NCI-H1436 treated with DMSO at 0.1 percent for 48 hours (cell line): ENCODE results near the gene LRMDA.
A peak's percentile ranks its signal among the peaks of the same experiment; 100 is the strongest.

Experiments used
- DNase-seq: peaks from one replicate; lab custom pipeline; 2025; lab: John Stamatoyannopoulos, UW

Gene LRMDA

GRCh38 chr10:75716506-75716905 is 285.1 kb downstream of the LRMDA start:
- no peak for DNase-seq

- DNase-seq: no peak
Measured at GRCh38 chr10:75717126-75717916, 285.9 kb downstream of the LRMDA start.

- peak; percentile 60 for DNase-seq
Measured at GRCh38 chr10:75718991-75719390, 287.6 kb downstream of the LRMDA start.

- DNase-seq: no peak
Measured at GRCh38 chr10:75720157-75720556, 288.7 kb downstream of the LRMDA start.

- no peak for DNase-seq
Measured at GRCh38 chr10:75722020-75722419, 290.6 kb downstream of the LRMDA start.

- DNase-seq: no peak
Measured at GRCh38 chr10:75722609-75723008, 291.2 kb downstream of the LRMDA start.

DNA sequence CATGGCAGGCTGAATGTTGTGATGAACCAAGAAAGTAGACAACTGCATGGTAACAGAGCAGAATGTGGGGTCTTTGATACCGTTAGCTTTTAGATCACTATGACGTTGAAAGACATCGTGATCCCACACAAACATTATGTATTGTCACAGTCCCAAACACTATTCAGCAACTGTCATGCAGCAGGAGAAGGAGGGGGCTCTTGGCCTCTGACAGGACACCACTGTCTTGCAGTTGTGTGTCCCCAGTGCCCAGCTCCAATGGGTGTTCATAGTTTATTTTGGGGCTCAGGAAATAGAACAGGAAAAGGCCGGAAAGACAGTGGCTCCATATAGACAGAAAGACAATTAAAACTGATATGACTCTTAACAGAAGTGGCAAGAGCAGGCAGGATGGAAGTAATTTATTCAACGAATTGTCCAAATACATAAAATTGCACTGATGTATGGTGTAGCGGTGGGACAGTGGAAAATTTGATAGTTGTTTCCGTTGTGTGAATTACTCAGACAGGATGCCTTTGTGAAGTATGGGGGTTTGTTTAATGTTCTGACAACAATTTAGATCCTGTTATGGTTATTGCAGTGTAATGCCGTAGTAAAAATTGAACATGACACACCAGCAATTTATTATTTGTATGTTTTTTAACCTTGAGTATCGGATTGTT is 292.0 kb downstream of the LRMDA start:
- DNase-seq: no peak

DNA sequence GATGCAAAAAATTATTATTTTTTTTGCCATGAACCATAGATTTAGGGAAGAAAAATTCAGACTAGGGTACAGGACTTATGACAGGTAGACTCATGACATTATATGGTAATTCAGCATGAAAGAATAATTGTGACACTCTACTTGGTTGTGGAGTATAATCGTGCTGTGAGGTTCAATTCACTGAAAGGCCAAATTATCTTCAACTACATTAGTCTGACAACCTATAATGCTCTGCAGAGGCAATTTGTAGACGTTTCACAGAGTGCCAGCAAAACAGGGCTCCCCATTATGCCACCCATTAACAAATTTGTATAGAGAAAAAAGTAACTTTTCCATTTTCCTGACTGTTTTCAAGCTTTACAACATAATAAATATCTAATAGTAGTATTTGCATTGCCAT is 292.6 kb downstream of the LRMDA start:
- DNase-seq: no peak

GRCh38 chr10:75726522-75727483 is 295.4 kb downstream of the LRMDA start:
- DNase-seq: no peak

- DNase-seq: no peak
Measured at GRCh38 chr10:75730847-75731246, 299.4 kb downstream of the LRMDA start.

GRCh38 chr10:75733135-75733890 is 301.9 kb downstream of the LRMDA start:
- no peak for DNase-seq

DNA sequence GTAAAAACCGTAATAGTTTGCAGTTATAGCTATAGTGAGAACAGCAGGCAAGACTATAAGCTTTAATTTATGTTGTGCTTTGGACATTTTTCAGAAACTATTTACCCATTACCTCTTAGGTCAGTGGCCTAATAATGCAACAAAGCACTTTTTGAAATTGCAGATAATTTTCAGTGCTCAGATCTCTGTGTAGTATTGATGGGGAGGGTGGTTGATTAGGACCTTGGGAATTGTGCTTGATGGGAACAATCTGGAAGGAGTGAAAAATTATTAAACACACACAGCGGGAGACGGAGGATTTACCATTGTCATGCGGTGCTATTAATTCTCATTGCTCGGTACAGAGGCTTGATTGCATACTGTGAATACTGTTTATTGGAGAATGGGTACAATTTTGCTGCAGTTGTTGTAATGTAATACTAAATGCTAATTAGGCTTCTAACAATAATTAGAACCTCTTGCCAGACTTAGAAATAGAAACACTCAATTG is 304.8 kb downstream of the LRMDA start:
- DNase-seq: no peak

DNA sequence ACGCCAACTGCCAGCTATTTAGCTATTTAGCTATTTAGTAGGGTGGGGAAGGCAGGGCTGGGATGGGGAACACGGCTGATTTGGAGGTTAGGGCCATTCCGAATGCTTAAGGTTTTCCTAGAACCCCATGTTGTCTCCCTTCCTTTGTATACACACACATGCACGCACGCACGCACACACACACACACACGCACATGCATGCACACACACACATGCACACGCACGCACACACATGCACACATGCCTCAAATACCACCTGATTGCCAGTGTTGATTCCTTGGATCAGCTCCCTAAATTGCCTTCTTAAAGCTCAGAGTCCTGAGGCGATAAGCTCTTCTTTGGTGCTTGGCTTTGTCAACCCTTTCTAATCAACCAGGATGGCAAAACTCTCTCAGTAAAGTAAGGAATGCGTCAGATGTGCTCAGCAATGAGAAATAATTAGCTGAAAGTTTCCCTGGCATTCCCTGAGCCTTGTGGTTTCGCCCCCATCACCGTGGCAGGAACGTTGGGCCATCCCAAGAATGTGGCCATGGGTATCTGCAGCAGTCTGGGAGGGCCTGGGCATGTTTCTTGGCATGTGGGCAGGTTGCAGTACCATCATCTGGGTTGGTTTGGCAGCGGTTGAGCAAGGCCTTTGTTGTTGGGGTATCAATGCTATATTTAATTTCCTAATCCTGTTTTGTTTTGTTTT is 305.6 kb downstream of the LRMDA start:
- DNase-seq: no peak

- no peak for DNase-seq
Measured at GRCh38 chr10:75737580-75737949, 306.1 kb downstream of the LRMDA start.

GRCh38 chr10:75738924-75739323 is 307.5 kb downstream of the LRMDA start:
- no peak for DNase-seq

DNA sequence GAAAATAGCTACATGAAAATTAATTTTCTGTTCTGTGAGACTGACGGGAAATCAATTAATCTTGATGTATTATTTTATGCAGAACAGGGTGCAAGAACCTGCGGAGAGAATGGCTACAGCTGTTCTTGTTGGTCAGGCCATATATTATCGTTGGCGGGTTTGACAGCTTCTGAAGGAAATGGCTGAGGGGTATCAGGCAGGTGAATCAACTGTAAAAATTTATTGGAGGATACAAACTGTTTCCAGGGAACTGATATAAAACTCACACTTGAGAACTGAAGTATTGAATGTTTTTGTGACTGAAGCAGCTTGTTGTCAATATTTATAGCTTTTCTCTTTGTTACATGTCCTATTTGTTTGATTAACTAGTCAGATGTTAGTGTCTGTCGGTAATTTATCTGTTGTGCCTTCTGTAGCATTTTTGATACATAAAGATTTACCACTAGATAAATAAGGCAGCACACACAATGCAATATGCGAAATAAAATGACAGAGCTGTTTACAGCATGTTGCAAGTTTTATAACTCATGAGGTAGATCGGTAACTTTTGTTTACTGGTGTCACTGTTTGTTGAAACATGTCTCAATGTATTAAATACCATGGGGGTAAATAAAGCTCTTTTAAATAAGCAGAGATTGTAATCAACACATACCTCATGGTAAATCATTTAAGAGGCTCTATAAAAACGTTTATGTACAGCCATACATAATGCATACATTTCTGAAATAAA is 308.2 kb downstream of the LRMDA start:
- DNase-seq: no peak

DNA sequence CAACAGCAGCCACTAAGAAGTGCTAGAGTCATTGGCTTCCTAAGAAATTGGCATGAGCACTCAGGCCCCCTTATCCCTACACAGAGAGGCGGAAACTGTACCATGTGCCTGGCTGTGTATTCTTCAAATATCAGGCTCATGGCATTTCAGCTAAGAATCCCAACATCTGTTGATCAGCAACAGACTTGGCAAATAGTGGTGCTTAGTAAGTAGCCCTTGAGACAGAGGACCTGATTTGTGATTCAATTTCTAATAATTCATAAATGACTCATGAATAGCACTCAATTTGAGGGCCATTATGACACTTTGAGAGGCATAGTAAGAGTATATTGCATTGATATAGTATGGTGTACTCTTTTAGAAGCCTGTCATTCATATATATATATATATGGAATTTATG is 309.1 kb downstream of the LRMDA start:
- DNase-seq: no peak

DNA sequence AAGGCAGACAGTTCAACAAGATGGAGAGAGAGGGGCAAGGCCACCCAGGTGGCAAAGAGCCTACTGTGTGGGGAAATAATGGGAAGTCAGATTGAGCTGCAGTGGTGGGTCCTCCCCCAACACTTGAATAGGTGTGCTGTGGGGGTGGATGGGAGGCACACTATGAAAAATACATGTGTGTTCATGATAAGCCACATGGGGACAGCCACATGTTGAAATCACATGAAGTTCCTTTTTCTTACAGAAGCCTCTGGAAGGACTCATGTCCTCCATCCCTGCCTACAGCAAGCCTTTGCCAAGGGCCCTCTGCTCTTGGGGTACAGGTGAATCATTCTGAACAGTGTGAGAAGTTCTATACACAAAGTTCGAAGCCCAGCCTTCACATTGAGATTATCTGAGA is 310.9 kb downstream of the LRMDA start:
- no peak for DNase-seq

DNA sequence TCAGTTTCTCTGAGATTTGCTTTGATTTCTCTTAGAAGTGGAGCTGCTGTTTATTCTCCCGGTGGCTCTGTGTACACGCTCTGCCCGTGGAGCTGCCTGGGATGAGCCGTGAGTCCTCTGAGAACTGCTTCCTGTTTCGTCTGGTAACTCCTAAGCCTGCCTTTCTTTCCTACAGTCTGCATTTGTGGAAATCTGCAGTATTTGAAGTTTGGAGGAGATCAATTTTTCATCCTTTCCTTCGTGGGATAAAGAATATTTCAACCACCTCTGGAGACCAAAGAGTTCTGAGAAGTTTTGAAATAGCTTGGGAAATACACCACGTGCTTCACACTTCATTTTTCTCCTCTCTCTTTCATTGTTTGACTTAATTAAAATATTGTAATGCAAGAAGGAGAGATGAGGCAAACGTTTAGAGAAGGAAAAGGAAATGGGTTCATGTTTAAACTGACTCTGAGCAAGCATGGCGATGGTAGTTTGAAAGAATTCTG is 311.9 kb downstream of the LRMDA start:
- DNase-seq: no peak

DNA sequence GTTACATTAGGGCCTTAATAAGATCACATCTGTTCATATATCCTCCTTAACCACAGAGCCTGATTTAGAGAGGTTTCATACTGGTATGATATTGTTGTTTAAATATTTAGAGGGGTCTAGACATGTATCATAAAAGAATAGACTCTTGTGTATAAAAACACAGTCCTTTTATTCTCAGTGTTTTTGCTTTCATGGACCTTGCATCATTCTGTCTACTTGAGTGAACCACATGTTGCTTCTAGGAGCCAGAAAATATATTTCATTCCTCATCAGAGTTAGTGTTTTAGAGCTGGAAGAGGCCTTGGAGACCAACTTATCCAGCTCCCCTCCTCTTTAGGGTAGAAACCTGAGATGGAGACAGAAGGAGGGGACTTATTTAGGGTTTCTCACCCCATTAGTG is 312.8 kb downstream of the LRMDA start:
- no peak for DNase-seq
